Hematopoietic multipotent progenitor cell treated with erythropoietin and hydrocortisone succinate and interleukin-3 and kit ligand, for 8 days (in vitro differentiated cells): ENCODE results near the gene MAN1C1.

Experiments used
- DNase-seq: peaks from one replicate; pipeline ENCODE4 v3.0.0-alpha.2; 2015

The MAN1C1 gene

GRCh38 chr1:25614501-25615171 lies 2.0 kb upstream of the MAN1C1 start:
- no peak for DNase-seq

GRCh38 chr1:25615172-25615541 lies 1.4 kb upstream of the MAN1C1 start:
- DNase-seq, result no peak

GRCh38 chr1:25615563-25616094 lies 962 bp upstream of the MAN1C1 start:
- DNase-seq, result no peak

GRCh38 chr1:25616987-25617624 lies 515 bp downstream of the MAN1C1 start:
- no peak for DNase-seq

- no peak for DNase-seq
Measured at GRCh38 chr1:25617625-25618432, 1.2 kb downstream of the MAN1C1 start.

GRCh38 chr1:25618433-25618808 lies 1.8 kb downstream of the MAN1C1 start:
- no peak for DNase-seq

GRCh38 chr1:25619101-25619890 lies 2.7 kb downstream of the MAN1C1 start:
- no peak for DNase-seq

GRCh38 chr1:25620211-25620610 lies 3.6 kb downstream of the MAN1C1 start:
- DNase-seq, result no peak

- DNase-seq, result no peak
Measured at GRCh38 chr1:25620701-25621350, 4.2 kb downstream of the MAN1C1 start.

- DNase-seq, result no peak
Measured at GRCh38 chr1:25621876-25622275, 5.3 kb downstream of the MAN1C1 start.

GRCh38 chr1:25622531-25622930 lies 5.9 kb downstream of the MAN1C1 start:
- no peak for DNase-seq

- DNase-seq, result no peak
Measured at GRCh38 chr1:25623007-25623406, 6.4 kb downstream of the MAN1C1 start.

GRCh38 chr1:25623731-25624130 lies 7.1 kb downstream of the MAN1C1 start:
- DNase-seq, result no peak

GRCh38 chr1:25624156-25624555 lies 7.6 kb downstream of the MAN1C1 start:
- no peak for DNase-seq

GRCh38 chr1:25624604-25625003 lies 8.0 kb downstream of the MAN1C1 start:
- DNase-seq, result no peak

- no peak for DNase-seq
Measured at GRCh38 chr1:25626018-25626417, 9.4 kb downstream of the MAN1C1 start.

- DNase-seq, result no peak
Measured at GRCh38 chr1:25628741-25629421, 12.3 kb downstream of the MAN1C1 start.

GRCh38 chr1:25629836-25630235 lies 13.2 kb downstream of the MAN1C1 start:
- DNase-seq, result no peak

- DNase-seq, result no peak
Measured at GRCh38 chr1:25631750-25632485, 15.3 kb downstream of the MAN1C1 start.

GRCh38 chr1:25634066-25634465 lies 17.5 kb downstream of the MAN1C1 start:
- DNase-seq, result no peak

GRCh38 chr1:25634896-25635295 lies 18.3 kb downstream of the MAN1C1 start:
- no peak for DNase-seq
